ENCODE measurements around the gene RNF222. TPM values are rescaled to one million over a fixed set of nuclear protein-coding genes. Genes with fewer than 3 reads are reported as not detected.

Gene RNF222
- total and polyA plus RNA-seq, 2 of the 8 experiments (the other 6 are each of a cell fraction or from before 2014, with no cell fraction given), result not detected

- no peak for TF ChIP-seq CEBPB (IDR thresholded peaks at IDR 0.05; ENCODE audit: low read depth, low read length)
- TF ChIP-seq YY1 (IDR thresholded peaks at IDR 0.05; ENCODE audit: low read depth, low read length), result 0 out of 2 replicates have a peak, but pooled peaks have one; percentile 9
- no peak for TF ChIP-seq RFX5 (IDR thresholded peaks at IDR 0.05; ENCODE audit: borderline replicate concordance, low read depth, low read length)
- TF ChIP-seq SP1 (IDR thresholded peaks at IDR 0.05; ENCODE audit: low read depth, low read length), result no peak
- TF ChIP-seq RBBP5 (IDR thresholded peaks at IDR 0.05; ENCODE audit: borderline replicate concordance, low read depth, low read length), result peak; percentile 25; the same call in 1 of the 2 replicates
- no peak for TF ChIP-seq E2F6 (IDR thresholded peaks at IDR 0.05)
- TF ChIP-seq FOSL1 (IDR thresholded peaks at IDR 0.05; ENCODE audit: insufficient read depth, low read depth, low read length), result no peak
- no peak for TF ChIP-seq SP2 (IDR thresholded peaks at IDR 0.05; ENCODE audit: low read length)
- peak; percentile 89 for TF ChIP-seq POLR2AphosphoS5 (IDR thresholded peaks at IDR 0.05; ENCODE audit: low read depth, low read length)
- no peak for TF ChIP-seq SP4 (IDR thresholded peaks at IDR 0.05; ENCODE audit: low read length)
- TF ChIP-seq GTF2F1 (IDR thresholded peaks at IDR 0.05; ENCODE audit: borderline replicate concordance, low read depth, low read length), result no peak
- peak; percentile 82 for TF ChIP-seq BACH1 (IDR thresholded peaks at IDR 0.05; ENCODE audit: low read length)
- TF ChIP-seq BRCA1 (IDR thresholded peaks at IDR 0.05; ENCODE audit: low read depth, low read length), result no peak
- TF ChIP-seq CREB1 (IDR thresholded peaks at IDR 0.05), result peak; percentile 88
- TF ChIP-seq SIN3A (conservative IDR thresholded peaks at IDR 0.05 in 1 of 2, IDR thresholded peaks at IDR 0.05 in 1 of 2; ENCODE audit: low read depth in 1 of 2, low read length in 2 of 2), result peak; percentile 75 to 89; a peak in 2 of 4 replicates
- TF ChIP-seq POLR2A (IDR thresholded peaks at IDR 0.05; ENCODE audit: control extremely low read depth in 1 of 2, low read depth in 2 of 2, low read length in 2 of 2), result peak; percentile 87
- TF ChIP-seq MAX (IDR thresholded peaks at IDR 0.05), result 0 out of 2 replicates have a peak, but pooled peaks have one; percentile 68
- TF ChIP-seq PHF8 (conservative IDR thresholded peaks at IDR 0.05; ENCODE audit: low read depth, low read length), result peak; percentile 65
- TF ChIP-seq EZH2 (IDR thresholded peaks at IDR 0.05; ENCODE audit: low read depth, low read length, severe bottlenecking), result no peak
- no peak for TF ChIP-seq HDAC6 (IDR thresholded peaks at IDR 0.05; ENCODE audit: low read depth, low read length)
- TF ChIP-seq POU5F1 (IDR thresholded peaks at IDR 0.05; ENCODE audit: low read depth, low read length), result no peak
Measured at GRCh38 chr17:8435245-8436168, 37.9 kb upstream of the RNF222 start, which contains the start of gene NDEL1 (continued).

Data from H1 (cell line).